ENCODE measurements around the gene MID1.

DNA sequence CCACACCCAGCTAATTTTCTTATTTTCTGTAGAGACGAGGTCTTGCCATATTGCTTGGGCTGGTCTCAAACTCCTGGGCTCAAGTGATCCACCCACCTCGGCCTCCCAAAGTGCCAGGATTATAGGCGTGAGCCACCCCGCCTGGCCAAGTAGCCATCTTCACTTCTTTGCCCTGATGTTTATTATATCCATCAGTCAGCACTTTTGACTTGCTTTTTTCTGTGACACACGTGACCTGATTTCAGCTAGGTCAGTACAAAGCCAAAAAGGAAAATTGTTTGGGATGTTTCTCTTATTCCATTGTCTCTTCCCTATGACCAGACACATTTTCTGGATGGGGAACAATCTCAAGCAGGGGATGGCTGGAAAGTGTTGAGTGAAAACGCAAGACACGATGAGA, 45.3 kb upstream of the MID1 start:
- TF ChIP-seq CTCF (IDR thresholded peaks at IDR 0.05) (no peak), TCF7L2 (IDR thresholded peaks at IDR 0.05; ENCODE audit: low read depth, low read length) (no peak), POLR2AphosphoS5 (IDR thresholded peaks at IDR 0.05; ENCODE audit: low read depth, low read length) (no peak)
- TF ChIP-seq, protein P1, sequence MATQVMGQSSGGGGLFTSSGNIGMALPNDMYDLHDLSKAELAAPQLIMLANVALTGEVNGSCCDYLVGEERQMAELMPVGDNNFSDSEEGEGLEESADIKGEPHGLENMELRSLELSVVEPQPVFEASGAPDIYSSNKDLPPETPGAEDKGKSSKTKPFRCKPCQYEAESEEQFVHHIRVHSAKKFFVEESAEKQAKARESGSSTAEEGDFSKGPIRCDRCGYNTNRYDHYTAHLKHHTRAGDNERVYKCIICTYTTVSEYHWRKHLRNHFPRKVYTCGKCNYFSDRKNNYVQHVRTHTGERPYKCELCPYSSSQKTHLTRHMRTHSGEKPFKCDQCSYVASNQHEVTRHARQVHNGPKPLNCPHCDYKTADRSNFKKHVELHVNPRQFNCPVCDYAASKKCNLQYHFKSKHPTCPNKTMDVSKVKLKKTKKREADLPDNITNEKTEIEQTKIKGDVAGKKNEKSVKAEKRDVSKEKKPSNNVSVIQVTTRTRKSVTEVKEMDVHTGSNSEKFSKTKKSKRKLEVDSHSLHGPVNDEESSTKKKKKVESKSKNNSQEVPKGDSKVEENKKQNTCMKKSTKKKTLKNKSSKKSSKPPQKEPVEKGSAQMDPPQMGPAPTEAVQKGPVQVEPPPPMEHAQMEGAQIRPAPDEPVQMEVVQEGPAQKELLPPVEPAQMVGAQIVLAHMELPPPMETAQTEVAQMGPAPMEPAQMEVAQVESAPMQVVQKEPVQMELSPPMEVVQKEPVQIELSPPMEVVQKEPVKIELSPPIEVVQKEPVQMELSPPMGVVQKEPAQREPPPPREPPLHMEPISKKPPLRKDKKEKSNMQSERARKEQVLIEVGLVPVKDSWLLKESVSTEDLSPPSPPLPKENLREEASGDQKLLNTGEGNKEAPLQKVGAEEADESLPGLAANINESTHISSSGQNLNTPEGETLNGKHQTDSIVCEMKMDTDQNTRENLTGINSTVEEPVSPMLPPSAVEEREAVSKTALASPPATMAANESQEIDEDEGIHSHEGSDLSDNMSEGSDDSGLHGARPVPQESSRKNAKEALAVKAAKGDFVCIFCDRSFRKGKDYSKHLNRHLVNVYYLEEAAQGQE (IDR thresholded peaks at IDR 0.05; ENCODE audit: insufficient read depth in 1 of 2, low read depth in 2 of 2, low read length in 1 of 2): no peak
